Measurements from ENCODE around the gene TEX44.
"Not testable (repeated sequence)": the region's sequence is repeated elsewhere in the genome, so short reads cannot be mapped to it uniquely, and the experiment has no call there.

TEX44 gene

DNA sequence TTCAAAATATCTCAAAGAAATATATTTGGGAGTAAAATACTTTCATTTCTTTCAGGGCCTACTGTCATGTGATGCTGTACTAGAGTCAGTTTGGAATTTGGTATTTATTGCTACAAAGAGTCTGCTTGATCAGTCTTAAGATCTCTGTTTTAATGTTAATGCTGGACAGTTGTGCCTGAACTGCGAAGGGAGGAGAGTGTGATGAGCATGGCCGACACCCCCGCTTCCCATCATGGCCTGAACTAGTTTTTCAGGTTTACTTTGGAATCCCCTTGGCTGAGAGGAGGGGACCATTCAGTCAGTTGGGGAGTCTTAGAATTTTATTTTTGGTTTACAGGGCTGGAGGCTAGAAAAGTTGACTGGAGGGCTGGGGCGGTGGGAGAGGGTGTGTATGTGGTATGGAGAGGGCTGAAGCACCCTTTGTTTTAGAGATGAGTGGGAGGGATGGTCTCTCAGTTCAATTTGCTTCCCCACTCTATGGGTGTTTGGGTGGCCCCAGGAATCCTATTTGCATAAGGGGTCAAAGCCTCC, 20.9 kb upstream of the TEX44 start:
- no peak for DNase-seq (ENCODE audit: low read depth)

DNA sequence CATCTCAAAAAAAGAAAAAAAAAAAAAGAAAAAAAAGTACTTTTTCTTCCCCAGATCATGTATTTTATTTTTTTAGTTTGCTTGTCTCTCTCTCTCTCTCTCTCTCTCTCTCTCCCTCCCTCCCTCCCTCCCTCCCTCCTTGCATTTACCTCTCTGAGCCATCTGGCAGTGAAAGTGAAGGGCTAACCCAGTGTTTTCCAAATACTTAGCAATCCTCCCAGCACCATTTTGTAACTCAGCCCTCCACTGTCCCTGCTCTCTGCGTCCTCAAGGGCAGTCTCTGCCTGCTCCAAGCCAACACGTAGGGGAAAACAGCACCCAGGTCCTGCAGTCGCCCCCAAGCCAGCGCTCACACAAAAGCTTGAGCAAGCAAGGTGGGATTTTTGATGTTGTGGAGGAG, 19.6 kb upstream of the TEX44 start:
- no peak for DNase-seq (ENCODE audit: low read depth)

- no peak for DNase-seq (ENCODE audit: low read depth)
These were observed 18.8 kb upstream of the TEX44 start for GRCh38 chr2:231573698-231574421.

GRCh38 chr2:231575612-231576256, 16.9 kb upstream of the TEX44 start:
- no peak for DNase-seq (ENCODE audit: low read depth)

GRCh38 chr2:231576465-231576864, 16.2 kb upstream of the TEX44 start:
- DNase-seq (ENCODE audit: low read depth): no peak

DNA sequence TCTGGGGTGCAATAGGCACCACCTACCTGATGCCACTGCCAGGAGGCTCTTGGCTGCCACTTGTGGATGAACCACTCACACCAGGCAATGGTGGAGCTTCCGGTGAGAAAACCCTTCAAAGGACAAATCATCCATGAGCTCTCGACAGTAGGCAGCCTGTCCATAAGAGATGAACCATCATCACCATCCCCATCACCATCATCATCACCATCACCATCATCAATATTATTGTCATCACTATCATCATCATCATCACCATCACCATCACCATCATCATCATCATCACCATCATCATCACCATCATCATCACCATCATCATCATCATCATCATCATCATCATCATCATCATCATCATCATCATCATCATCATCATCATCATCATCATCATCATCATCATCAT, 14.0 kb upstream of the TEX44 start:
- not testable (repeated sequence) for DNase-seq (ENCODE audit: low read depth)

DNA sequence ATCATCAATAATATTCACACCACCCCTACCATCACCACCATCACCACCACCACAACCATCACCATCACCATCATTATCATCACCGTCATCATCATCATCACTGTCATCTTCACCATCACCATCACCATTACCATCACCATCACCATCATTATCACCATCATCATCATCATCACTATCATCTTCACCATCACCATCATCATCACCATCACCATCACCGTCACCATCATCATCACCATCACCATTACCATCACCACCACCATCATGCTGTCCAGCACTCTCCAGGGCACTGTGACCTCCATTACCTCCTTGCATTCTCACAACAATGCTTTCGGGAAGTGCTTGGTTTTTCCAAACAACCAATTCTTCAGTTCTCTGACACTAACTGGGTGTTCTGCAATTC, 13.1 kb upstream of the TEX44 start:
- DNase-seq (ENCODE audit: low read depth): no peak

DNA sequence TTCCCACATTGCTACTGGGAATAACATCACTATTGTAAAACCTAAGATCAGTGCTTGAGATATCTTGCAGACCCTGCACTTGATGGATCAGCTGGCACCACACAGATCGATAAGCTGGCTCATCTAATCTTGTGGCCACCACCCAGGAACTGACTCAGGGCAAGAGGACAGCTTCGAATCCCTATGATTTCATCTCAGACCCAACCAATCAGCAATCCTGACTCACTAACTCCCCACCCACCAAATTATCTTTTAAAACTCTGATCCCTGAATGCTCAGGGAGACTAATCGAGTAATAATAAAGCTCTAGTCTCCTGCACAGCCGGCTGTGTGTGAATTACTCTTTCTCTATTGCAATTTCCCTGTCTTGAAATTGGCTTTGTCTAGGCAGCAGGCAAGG, 11.3 kb upstream of the TEX44 start:
- no peak for DNase-seq (ENCODE audit: low read depth)

DNA sequence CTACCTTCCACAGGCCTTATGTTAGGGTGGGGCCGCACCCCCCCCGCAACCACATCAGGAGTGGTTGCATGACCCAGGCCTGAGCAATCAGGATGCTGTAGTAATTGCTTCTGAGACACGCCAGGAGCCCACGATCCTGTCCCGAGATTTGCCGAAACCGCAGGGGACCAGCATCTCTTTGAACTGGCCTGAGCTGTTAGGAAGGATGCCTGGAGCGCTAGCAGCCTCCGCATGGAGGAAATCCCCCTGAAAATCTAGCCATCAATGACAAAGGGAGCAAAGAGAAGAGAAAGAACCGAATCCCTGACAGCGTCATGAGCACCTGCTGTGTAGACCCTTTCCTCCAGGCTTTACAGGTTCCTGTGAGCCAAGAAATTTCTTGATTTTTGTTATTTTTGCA, 8.7 kb upstream of the TEX44 start:
- no peak for DNase-seq (ENCODE audit: low read depth)

- not testable (repeated sequence) for DNase-seq (ENCODE audit: low read depth)
These were observed 4.9 kb upstream of the TEX44 start for GRCh38 chr2:231587744-231588143.

- DNase-seq (ENCODE audit: low read depth): no peak
These were observed 3.0 kb upstream of the TEX44 start for GRCh38 chr2:231589656-231590055.

DNA sequence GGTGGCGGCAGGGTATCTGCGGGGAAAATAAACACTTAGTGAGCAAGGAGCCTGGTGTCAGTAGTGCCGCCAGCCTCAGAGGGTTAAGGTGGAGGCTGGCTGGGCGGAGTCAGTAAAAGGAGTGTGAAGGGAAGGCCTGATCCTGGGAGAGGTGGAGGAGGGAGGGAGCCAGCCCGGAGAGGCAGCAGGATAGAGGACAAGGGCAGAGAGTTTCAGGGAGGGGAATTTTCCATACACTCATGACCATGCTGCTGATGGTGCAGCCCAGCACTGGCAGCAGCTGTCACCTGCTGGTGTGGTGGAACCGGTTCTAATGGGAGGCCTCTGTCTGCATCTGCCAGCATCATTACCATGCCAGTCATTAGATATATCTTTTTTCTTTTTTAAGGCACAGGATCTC, 2.0 kb upstream of the TEX44 start:
- no peak for DNase-seq (ENCODE audit: low read depth)

- no peak for DNase-seq (ENCODE audit: low read depth)
These were observed 1.0 kb downstream of the TEX44 start for GRCh38 chr2:231593666-231594065.

DNA sequence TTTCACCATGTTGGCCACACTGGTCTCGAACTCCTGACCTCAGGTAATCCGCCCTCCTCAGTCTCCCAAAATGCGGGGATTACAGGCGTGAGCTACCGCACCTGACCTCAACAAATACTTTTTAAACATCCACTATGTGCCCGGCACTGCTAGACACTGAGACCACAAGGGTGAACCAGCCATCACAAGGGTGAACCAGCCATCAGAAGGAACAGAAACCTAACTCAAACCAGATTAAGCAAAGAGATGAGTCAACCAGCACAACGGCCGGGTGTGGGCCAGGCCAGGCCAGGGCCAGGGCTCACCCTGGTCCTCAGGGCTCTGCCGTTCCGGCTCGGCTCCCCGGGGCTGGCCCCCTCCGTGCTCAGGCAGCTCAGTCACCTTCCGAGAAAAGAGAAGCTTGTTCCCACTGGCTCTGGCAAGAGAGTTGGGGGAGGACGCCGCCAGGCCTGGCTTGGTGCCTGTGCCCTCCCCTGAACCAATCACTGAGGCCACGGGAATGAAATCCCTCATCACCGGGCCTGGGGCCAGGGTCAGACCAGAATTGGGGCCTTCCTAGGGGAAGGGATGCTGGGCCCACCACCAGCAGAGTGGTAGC, 4.4 kb downstream of the TEX44 start:
- no peak for DNase-seq (ENCODE audit: low read depth)

GRCh38 chr2:231597627-231598026, 5.0 kb downstream of the TEX44 start:
- DNase-seq (ENCODE audit: low read depth): no peak

GRCh38 chr2:231600619-231601355, 8.1 kb downstream of the TEX44 start:
- DNase-seq (ENCODE audit: low read depth): no peak

DNA sequence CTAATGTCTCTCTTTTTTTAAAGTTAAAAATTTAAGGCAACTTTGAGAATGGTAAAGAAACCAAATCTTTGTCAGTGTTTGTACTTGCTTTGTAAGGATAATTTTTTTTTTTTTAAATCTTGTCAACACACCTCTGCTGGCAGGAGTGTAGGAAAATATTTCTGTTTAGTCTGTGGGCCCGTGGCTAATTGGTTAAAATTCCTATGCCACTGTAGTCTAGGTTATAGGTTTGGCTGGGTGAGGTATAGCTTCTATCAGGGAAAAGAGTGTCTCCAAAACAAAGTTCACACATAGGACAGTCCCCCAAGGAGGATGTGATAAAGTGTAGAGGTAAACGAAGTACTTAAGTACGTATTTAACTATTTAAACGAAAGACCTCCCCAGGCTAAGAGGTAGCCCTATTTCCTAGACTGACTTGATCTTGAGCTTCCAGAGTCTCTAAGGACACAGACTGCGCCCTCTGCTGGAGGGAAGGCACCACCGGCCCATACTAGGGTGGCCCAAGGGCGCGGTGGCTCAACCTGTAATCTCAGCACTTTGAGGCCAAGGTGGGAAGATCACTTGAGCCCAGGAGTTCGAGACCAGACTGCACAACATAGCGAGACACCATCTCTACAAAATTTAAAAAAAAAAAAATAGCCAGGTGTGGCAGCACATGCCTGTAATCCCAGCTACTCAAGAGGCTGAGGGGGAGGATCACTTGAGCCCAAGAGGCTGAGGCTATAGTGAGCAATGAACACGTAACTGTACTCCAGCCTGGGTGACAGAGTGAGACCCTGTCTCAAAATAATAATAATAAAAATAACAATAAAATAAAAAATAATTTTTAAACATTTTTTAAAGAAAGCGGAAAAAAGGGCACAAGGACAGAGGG, 8.9 kb downstream of the TEX44 start:
- peak; percentile 72 for DNase-seq (ENCODE audit: low read depth)

GRCh38 chr2:231602859-231603467, 10.3 kb downstream of the TEX44 start:
- DNase-seq (ENCODE audit: low read depth): no peak

- DNase-seq (ENCODE audit: low read depth): no peak
These were observed 11.5 kb downstream of the TEX44 start for GRCh38 chr2:231604101-231604684.

DNA sequence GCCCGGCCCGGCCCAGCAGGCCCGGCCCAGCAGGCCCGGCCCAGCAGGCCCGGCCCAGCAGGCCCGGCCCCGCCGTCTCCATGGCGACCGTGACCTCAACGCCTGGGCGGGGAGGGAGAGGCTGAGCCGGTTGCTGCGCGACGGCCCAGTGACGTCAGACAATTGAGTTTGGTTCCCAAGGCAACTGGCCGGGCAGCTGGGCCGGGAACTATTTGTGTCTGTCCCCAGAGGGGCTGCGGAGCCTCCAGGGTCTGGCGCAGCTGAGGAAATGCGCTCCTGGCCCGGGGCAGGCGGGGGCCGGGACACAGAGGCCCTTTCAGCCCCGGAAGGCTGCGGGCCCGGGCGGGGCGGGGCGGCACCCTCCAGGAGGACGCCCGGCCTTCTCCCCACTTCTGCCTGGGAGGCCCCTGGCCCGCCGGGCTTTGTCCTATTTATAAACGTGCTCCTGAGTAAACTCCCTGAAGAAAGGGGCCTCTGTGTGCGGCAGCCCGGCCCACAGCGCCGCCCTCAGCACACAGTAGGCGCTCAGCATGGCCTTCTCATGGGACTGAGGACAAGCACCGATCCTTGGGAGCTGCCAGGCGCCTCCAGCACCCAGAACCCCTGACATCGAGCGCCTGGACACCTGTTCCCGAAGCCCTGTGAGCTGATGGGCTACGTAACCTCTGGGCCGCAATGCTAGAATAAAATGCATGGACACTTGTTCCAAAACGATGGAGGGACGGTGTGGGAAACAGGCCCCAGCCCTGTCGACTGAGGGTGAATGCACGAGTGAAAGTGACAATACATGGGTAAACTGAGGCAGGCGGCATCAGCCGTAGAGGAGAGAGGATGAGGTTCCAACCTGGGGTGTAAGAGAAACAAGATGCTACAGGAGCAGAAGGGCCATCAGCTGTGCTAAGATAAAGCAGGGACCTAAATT, 12.3 kb downstream of the TEX44 start:
- DNase-seq (ENCODE audit: low read depth): peak; percentile 95

Data from stimulated activated CD8-positive, alpha-beta memory T cell treated with anti-CD3 and anti-CD28 coated beads, Interleukin-4, amount 100 ng/mL, for 24 hours (primary cell).